Activated CD4-positive, alpha-beta T cell treated with anti-CD3 and anti-CD28 coated beads, Interleukin-2, amount 50 U/mL, for 48 hours (primary cell): ENCODE data around the gene RELN.
"Not testable (repeated sequence)": the region's sequence is repeated elsewhere in the genome, so short reads cannot be mapped to it uniquely, and the experiment has no call there.

Experiments used
- DNase-seq, 2 experiments: peaks; one replicate each; pipeline ENCODE4 v3.0.0-alpha.2; 2020

Gene RELN

DNA sequence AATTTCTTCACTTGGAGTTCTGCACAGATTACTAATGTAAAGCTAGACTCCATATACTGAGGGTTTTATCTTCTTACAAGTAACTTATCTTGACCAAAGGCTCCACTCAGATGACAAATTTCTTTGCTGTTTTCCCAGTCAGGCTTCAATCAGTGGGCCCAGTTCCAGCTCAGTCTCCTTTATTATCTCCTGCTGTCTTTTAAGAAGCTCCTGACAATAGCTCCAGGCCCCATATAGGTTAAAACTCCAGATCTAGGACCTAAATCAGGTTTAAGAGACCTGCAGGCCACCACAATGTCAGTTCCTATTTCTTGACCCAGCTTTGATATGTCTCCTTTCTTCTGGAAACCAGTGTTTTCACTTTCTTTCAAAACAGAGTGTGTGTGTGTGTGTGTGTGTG, 165.2 kb downstream of the RELN start:
- no peak for DNase-seq

GRCh38 chr7:103823084-103823483, 166.4 kb downstream of the RELN start:
- no peak for DNase-seq

GRCh38 chr7:103821092-103821491, 168.4 kb downstream of the RELN start:
- DNase-seq, result no peak

- not testable (repeated sequence) for DNase-seq
Measured at GRCh38 chr7:103815972-103816371, 173.5 kb downstream of the RELN start.

DNA sequence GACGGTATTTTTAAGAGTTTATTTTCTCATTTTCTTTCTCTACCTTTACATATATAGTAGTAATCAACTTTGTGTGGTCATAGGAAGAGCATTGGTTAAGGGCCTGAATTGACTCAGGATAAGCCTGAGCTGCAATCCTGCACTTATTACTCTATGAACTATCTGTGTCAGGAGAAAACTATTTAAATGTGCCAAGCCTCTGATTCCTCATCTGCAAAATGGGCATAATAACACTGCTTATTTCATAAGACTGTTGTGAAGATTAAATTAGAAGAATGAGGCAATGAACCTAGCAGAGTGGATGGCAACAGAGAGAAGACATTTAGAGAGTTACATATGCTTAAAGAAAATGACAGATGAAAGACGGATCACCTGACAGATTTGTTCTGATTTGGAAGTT, 175.5 kb downstream of the RELN start:
- no peak for DNase-seq

DNA sequence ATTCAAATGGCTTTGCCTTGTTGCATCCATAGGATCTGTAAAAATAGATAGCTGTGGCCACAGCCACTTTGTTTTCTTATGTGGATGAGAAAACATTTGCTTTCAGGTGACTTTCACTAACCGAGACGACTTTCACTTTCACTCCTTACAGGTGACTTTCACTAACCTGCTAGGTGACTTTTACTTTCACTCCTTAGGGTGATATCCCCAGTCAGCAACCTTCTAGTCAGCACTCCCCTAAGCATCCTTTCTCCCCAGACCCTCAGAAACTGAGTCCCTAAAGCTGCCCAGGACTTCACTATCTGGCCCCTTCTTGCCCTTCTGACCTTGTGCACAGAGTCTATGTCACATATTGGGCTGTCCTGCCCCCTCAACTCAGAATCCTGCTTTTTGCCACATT, 177.5 kb downstream of the RELN start:
- DNase-seq, result no peak

GRCh38 chr7:103811290-103811689, 178.2 kb downstream of the RELN start:
- no peak for DNase-seq

DNA sequence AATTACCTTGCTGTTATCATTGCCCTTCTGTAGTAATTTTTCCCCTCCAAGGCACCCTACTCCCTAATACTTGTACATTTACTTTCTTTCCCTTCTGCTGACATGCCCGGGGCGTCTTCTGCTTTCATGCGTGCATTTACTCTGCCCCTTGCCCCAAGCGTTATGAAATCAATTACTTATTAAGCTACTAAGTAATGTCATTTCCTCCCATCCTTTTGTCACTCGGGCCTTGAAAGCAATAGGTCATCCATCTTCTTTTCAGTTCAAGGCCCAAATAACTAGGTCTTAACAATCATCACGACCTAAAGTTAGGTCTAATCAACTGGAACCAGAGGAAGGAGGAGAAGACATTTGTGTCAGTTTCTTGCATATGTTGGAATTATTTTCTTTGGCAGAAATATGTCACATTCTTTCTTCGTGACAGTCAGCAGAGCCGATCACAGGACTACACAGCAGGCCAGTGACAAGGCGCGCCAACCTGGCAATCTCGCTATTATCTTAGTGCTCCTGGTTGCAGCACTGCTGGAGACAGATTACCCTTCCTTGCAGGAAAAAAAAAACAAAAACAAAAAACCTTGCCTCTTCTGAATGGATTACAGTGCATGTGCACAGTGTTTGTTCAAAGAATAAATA, 179.2 kb downstream of the RELN start:
- DNase-seq, result no peak

DNA sequence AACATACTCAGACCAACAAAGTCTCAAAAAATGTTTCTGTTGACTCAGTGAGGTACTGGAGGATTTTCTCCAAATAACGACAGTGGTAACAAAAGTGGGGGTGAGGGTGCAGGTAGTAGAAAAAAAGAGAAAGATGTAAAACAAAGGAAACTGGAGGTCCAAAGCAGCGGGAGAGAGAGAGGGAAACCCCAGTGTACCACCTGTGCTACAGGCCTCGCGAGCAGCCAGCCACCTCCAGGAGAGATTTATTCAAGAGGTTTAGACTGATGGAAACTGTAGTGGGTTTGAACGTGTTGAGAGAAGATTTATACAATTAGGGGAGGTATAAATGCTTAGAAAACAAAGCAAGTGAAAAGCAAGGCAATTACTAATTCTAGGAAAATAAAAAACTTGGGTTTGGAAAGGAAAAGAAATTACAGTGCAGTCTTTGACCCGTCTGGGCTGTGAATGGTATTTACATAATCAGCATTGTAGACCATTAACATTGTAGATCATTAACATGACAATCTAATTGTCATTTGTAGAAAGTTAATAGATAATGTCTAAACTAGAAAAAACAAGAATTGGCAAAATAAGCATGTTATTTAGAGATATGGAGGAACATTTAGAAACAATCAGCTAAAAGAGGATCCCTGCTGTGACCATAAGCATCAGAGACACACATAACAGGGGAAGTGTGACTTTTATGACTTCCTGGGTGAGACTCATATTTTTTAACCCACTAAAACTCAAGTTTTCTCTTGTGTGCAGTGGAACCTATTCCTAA, 180.0 kb downstream of the RELN start:
- DNase-seq, result no peak

GRCh38 chr7:103805346-103805745, 184.1 kb downstream of the RELN start:
- no peak for DNase-seq

DNA sequence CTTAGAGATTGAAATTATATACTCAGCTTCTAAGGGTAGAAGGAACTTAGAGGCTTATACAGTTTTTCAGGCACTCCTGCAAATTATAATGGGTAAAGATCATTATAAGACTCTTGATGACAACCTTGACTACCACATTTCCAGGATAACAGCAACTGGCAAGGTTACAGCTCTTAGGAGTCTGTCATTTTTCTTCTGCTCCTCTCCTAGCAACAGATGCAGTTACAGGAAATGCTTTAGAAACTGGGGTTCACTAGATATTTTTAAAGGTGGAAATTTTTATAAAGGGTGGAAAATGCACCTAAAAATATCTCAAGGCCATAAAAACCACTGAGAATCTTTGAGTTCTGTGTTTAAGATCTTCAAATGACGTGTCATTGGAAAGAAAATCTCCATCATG, 185.8 kb downstream of the RELN start:
- DNase-seq, result no peak

GRCh38 chr7:103799298-103799697, 190.2 kb downstream of the RELN start:
- no peak for DNase-seq

DNA sequence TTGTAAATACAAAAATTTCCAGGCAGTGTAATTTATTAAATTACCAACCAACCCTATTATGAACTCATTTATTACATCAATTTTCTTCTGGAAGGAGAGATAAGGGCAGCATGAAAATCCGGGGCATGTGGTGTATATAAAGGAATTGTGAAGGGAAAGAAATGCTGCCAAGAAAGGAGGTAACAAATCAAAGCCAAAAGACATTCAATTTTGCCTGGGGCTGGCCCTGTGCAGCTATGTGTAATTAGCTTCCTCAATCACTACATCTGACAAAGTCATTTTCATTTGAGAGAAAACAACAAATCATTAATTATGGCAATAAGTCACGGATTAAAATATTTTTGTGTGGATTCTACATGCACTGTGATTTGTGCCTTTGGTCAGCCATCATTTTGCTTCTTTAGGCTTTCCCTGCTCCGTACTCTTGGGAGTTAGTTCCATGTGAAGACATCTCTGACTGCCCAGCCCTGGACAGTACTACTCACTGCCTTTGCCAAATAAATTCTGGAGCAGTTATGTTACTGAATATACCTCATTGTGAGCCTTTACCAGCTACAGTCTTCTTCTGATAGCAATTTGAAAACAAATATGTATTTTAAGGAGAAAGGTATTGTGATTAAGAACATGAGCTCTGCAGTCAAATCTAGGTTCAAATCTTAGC, 191.7 kb downstream of the RELN start:
- no peak for DNase-seq

DNA sequence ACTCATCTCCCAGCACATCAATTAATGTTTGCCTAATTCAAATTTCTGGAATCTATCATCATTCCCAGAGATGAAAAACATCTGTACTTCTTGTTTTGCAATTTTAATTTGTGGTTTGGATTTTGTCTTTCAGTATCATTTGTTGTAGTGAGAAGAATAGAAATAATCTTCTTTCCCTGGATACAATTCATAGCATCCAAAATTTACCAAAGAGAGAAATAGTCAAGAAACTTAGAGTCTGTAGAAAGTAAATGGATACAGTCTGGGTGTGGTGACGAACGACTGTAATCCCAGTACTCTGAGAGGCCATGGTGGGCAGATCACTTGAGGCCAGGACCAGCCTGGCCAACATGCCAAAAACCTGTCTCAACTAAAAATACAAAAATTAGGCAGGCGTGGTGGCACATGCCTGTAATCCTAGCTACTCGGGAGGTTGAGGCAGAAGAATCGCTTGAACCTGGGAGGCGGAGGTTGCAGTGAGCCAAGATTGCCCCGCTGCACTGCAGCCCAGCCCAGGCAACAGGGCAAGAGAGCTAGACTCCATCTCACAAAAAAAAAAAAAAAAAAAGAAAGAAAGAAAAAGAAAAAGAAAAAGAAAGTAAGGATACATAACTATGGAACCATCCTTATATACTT, 193.0 kb downstream of the RELN start:
- no peak for DNase-seq

DNA sequence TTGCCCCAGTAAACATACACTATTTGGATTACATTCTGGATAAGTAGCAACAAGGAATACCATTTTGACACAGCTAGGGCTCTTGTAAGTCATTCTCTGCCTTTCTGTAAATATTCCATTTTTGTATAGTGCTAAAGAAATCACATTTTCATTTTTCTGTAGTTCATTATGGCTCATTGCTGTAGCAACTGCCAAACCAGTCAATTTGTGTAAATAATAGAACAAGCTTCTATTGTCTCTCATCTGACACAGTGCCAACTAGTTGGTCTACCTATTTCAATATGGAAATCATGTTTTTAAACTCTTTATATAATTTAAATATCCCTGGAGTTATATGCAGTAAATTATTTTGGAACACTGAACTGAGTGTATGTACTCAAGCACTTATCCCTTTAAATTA, 193.7 kb downstream of the RELN start:
- no peak for DNase-seq

DNA sequence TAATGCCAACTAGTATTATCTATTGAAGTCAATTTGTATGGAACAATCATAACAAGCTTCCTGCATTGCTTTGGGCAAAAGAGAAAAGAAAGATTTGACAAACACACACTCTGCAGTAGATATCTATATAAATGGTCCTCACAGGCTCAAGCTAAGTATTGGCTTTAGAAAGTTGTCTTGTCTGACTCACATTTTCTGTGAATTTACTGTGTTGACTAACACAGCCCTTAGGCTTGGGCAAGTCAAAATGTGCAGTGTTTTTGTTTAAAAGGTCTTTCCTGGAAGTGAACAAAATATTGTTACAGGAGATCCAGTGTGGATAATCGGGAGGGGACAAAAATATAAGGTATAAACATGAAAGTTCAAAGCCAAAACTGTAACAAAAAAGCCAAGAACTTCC, 194.4 kb downstream of the RELN start:
- DNase-seq, result no peak

- DNase-seq, result no peak
Measured at GRCh38 chr7:103794424-103794823, 195.0 kb downstream of the RELN start.

- DNase-seq, result no peak
Measured at GRCh38 chr7:103793614-103794013, 195.8 kb downstream of the RELN start.

GRCh38 chr7:103791894-103792293, 197.6 kb downstream of the RELN start:
- DNase-seq, result no peak

GRCh38 chr7:103787041-103787440, 202.4 kb downstream of the RELN start:
- DNase-seq, result not testable (repeated sequence)

DNA sequence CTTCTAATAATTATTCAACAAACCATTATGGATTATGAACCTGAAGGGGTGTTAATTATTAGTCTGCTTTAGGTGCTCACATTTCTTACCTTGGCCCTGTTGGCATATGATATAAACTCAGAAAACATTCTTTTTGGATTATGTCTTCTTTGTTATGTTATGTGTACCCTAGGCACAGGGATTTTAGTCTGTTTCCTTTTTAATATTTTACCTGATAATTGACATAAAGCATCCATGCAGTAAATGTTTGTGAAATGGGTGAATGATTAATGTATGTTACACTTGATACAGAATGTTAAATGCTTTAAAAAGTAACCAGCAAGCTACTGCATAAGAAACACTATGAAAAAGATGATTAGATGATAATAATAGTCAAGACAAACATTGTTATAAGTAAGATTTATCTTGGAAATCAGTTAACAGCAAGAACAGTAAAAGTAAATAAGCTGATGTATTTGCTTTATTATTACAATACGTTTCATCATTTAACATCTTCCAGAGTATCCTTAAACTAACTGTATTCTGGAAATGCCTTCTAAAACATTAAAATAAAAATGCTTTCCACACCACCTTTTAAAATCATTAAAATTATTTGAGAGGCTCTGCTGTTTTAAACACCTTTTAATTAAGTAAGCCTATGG, 204.7 kb downstream of the RELN start:
- DNase-seq, result no peak

DNA sequence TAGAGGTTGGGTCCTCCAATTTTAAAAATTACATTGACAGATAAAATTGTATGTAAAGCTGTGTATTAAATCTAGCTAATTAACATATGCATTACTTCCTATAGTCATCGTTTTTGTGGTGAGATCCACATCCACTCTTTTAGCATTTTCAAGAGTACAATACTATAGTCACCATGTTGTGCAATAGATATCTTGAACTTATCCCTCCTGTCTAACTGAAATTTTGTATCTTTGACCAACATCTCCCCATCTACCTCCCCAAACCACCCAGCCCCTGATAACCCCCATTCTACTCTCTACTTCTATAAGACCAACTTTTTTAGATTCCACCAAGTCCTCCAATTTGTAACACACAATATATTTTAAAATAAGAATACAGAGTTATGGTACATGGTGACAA, 208.0 kb downstream of the RELN start:
- DNase-seq, result no peak

DNA sequence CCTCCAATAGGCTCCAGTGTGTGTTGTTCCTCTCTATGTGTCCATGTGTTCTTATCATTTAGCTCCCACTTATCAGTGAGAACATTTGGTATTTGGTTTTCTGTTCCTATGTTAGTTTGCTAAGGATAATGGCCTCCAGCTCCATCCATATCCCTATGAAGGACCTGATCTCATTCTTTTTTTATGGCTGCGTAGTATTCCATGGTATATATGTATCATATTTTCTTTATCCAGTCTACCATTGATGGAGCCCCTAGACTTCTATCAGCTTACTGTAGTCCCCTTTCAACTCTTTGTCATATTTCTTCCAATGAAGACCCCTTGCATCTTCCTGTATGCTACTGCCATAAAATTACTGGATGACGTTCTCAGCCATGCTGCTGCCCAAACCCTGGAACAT, 208.9 kb downstream of the RELN start:
- not testable (repeated sequence) for DNase-seq
